ENCODE data around the gene HSPA6. TPM values are rescaled to one million over a fixed set of nuclear protein-coding genes. Genes with fewer than 3 reads are reported as not detected.
"Not testable (repeated sequence)": the region's sequence is repeated elsewhere in the genome, so short reads cannot be mapped to it uniquely, and the experiment has no call there.

Gene HSPA6
- total RNA-seq, 1 donor from 2014 or later: 0.98 TPM

- H3K36me3 ChIP-seq; DNase-seq (ENCODE audit: extremely low spot score in 2 of 2); H3K27me3 ChIP-seq; intact Hi-C loops (cut with DNase I); H3K9me3 ChIP-seq; H3K27ac ChIP-seq; H3K4me1 ChIP-seq; H3K4me3 ChIP-seq: not testable (repeated sequence)
These were observed 39.2 kb downstream of the HSPA6 start for GRCh38 chr1:161563522-161563921.

- H3K9me3 ChIP-seq; intact Hi-C loops (cut with DNase I); H3K4me3 ChIP-seq; H3K27ac ChIP-seq; DNase-seq (ENCODE audit: extremely low spot score in 2 of 2); H3K27me3 ChIP-seq; H3K36me3 ChIP-seq; H3K4me1 ChIP-seq: not testable (repeated sequence)
These were observed 42.2 kb downstream of the HSPA6 start for GRCh38 chr1:161566602-161566960.

- H3K36me3 ChIP-seq; intact Hi-C loops (cut with DNase I): not testable (repeated sequence)
These were observed 47.4 kb downstream of the HSPA6 start for GRCh38 chr1:161571703-161572102.

More at GRCh38 chr1:161571703-161572102, 47.4 kb downstream of the HSPA6 start:
- H3K9me3 ChIP-seq; DNase-seq (ENCODE audit: extremely low spot score in 2 of 2); H3K4me3 ChIP-seq; H3K27ac ChIP-seq; H3K4me1 ChIP-seq; H3K27me3 ChIP-seq: not testable (repeated sequence)

Other genes with a start within 250 kb of the HSPA6 start
- gene MPZ, start 214.6 kb upstream of the HSPA6 start, total RNA-seq: 3.7 TPM
- gene SDHC, start 210.2 kb upstream of the HSPA6 start, total RNA-seq: 44.9 TPM
- not detected for gene CFAP126, start 156.7 kb upstream of the HSPA6 start, total RNA-seq
- gene FCGR2A, start 19.1 kb upstream of the HSPA6 start, total RNA-seq: 26.3 TPM
- 14.2 TPM for gene FCGR3A, start 25.3 kb downstream of the HSPA6 start, total RNA-seq
- gene FCGR3B, start 106.6 kb downstream of the HSPA6 start, total RNA-seq: 2.5 TPM
- 10.3 TPM for gene FCGR2B, start 138.6 kb downstream of the HSPA6 start, total RNA-seq
- gene FCRLA, start 182.7 kb downstream of the HSPA6 start, total RNA-seq: not detected
- not detected for gene FCRLB, start 197.0 kb downstream of the HSPA6 start, total RNA-seq
- 34.1 TPM for gene DUSP12, start 225.2 kb downstream of the HSPA6 start, total RNA-seq
- 21.1 TPM for gene ATF6, start 241.8 kb downstream of the HSPA6 start, total RNA-seq